Gastroesophageal sphincter (tissue), 3 donors: ENCODE measurements around the gene S100G.

Experiments used
- CTCF ChIP-seq, 4 experiments: fragments of 200-600 bp in 2 of 4; fragments of 450-650 bp in 2 of 4; sonication (generic) in 1 of 4; IDR thresholded peaks; one replicate each; pipeline ENCODE4 v1.5.1; 2017 to 2019; ENCODE audit warnings: antibody characterized with exemption in 4 of 4, mild to moderate bottlenecking in 2 of 4, moderate library complexity in 2 of 4
- POLR2A ChIP-seq, 2 donors: fragments of 450-650 bp; IDR thresholded peaks; one replicate each; pipeline ENCODE4 v1.6.1; 2017; ENCODE audit warnings: antibody characterized with exemption in 2 of 2, mild to moderate bottlenecking in 2 of 2, moderate library complexity in 1 of 2
- POLR2AphosphoS5 ChIP-seq: sonication (generic); formaldehyde crosslinking; IDR thresholded peaks from one replicate; pipeline ENCODE4 v1.6.1; 2017; ENCODE audit warnings: antibody characterized with exemption

- TF ChIP-seq CTCF (IDR thresholded peaks at IDR 0.05) (no peak), POLR2AphosphoS5 (no peak), POLR2A (IDR thresholded peaks at IDR 0.05) (no peak)
Measured at GRCh38 chrX:16696956-16697355, 47.0 kb downstream of the S100G start.
